Ovary (tissue), 3 donors: Measurements from ENCODE around the gene TRPM5.

ENCODE experiments used
- CTCF ChIP-seq, 3 donors: fragments of 450-650 bp in 2 of 3; fragments of 200-600 bp in 1 of 3; IDR thresholded peaks; one replicate each; pipeline versions ENCODE4 v1.5.1 to v1.8.0; 2016 to 2022; ENCODE audit warnings: antibody characterized with exemption in 3 of 3, mild to moderate bottlenecking in 1 of 3
- EP300 ChIP-seq: sonication (generic); formaldehyde crosslinking; IDR thresholded peaks from one replicate; pipeline ENCODE4 v1.6.1; 2017; ENCODE audit warnings: antibody characterized with exemption
- POLR2A ChIP-seq: fragments of 450-650 bp; IDR thresholded peaks from one replicate; pipeline ENCODE4 v1.6.1; 2017; ENCODE audit warnings: antibody characterized with exemption, mild to moderate bottlenecking, moderate library complexity
- donor health status: DM: no; HTN: no; CAD: no.

- TF ChIP-seq CTCF (IDR thresholded peaks at IDR 0.05) (no peak), EP300 (no peak), POLR2A (no peak)
These were observed 14.9 kb upstream of the TRPM5 start for GRCh38 chr11:2459016-2459725.
